HEK293 (cell line): ENCODE data around the gene PIP5K1C.

Source experiments
- HOXA7 ChIP-seq: sonication (generic); formaldehyde crosslinking; IDR thresholded peaks from 2 replicates; pipeline ENCODE4 v1.8.1; 2022; ENCODE audit warnings: missing genetic modification reagents, borderline replicate concordance
- HOXC10 ChIP-seq: sonication (generic); formaldehyde crosslinking; IDR thresholded peaks from 2 replicates; pipeline ENCODE4 v1.8.1; 2023; ENCODE audit warnings: mild to moderate bottlenecking, missing genetic modification reagents
- KLF16 ChIP-seq: fragments of 450-650 bp; formaldehyde crosslinking; IDR thresholded peaks from 2 replicates; pipeline ENCODE4 v1.5.1; 2017; ENCODE audit warnings: missing biosample characterization, missing genetic modification characterization
- YY1 ChIP-seq: fragments of 450-650 bp; formaldehyde crosslinking; IDR thresholded peaks from 2 replicates; pipeline ENCODE4 v1.5.1; 2018; ENCODE audit warnings: missing biosample characterization, missing genetic modification characterization
- YY2 ChIP-seq: fragments of 450-650 bp; formaldehyde crosslinking; IDR thresholded peaks from 2 replicates; pipeline ENCODE4 v1.5.1; 2016; ENCODE audit warnings: missing biosample characterization, missing genetic modification characterization
- ZBTB48 ChIP-seq: fragments of 450-650 bp; formaldehyde crosslinking; IDR thresholded peaks from 2 replicates; pipeline ENCODE4 v1.5.1; 2016; ENCODE audit warnings: missing biosample characterization, missing genetic modification characterization
- ZBTB8A ChIP-seq: fragments of 450-650 bp; formaldehyde crosslinking; IDR thresholded peaks from 2 replicates; pipeline ENCODE4 v1.5.1; 2016; ENCODE audit warnings: missing biosample characterization, missing genetic modification characterization
- ZFP41 ChIP-seq: fragments of 450-650 bp; formaldehyde crosslinking; IDR thresholded peaks from 2 replicates; pipeline ENCODE4 v1.5.1; 2016; ENCODE audit warnings: missing biosample characterization, missing genetic modification characterization, borderline replicate concordance
- ZFP69B ChIP-seq: fragments of 450-650 bp; formaldehyde crosslinking; IDR thresholded peaks from 2 replicates; pipeline ENCODE4 v1.5.1; 2016; ENCODE audit warnings: missing biosample characterization, missing genetic modification characterization
- ZNF169 ChIP-seq: fragments of 450-650 bp; formaldehyde crosslinking; IDR thresholded peaks from 2 replicates; pipeline ENCODE4 v1.5.1; 2016; ENCODE audit warnings: missing biosample characterization, missing genetic modification characterization
- ZNF175 ChIP-seq: fragments of 450-650 bp; formaldehyde crosslinking; IDR thresholded peaks from 2 replicates; pipeline ENCODE4 v1.5.1; 2016; ENCODE audit warnings: missing biosample characterization, missing genetic modification characterization
- ZNF202 ChIP-seq: fragments of 450-650 bp; formaldehyde crosslinking; IDR thresholded peaks from 2 replicates; pipeline ENCODE4 v1.5.1; 2016; ENCODE audit warnings: missing biosample characterization, missing genetic modification characterization, borderline replicate concordance
- ZNF274 ChIP-seq, 2 experiments: fragments of 200-500 bp in 1 of 2; fragments of 450-650 bp in 1 of 2; sonication (Bioruptor generic) in 1 of 2; formaldehyde crosslinking in 1 of 2; IDR thresholded peaks; 2 replicates each; pipeline versions ENCODE4 v1.5.1 to v1.6.1; 2014 to 2016; ENCODE audit warnings: borderline replicate concordance in 1 of 2, inconsistent platforms in 1 of 2, low read length in 1 of 2, missing biosample characterization in 1 of 2, missing genetic modification characterization in 1 of 2
- ZNF341 ChIP-seq: fragments of 450-650 bp; formaldehyde crosslinking; IDR thresholded peaks from 2 replicates; pipeline ENCODE4; 2016; ENCODE audit warnings: low read depth, missing biosample characterization, missing genetic modification characterization
- ZNF423 ChIP-seq: fragments of 450-650 bp; formaldehyde crosslinking; IDR thresholded peaks from 2 replicates; pipeline ENCODE4 v1.5.1; 2016; ENCODE audit warnings: missing biosample characterization, missing genetic modification characterization
- ZNF549 ChIP-seq: fragments of 450-650 bp; IDR thresholded peaks from 2 replicates; pipeline ENCODE4 v1.5.1; 2018; ENCODE audit warnings: missing biosample characterization, missing genetic modification characterization, mild to moderate bottlenecking, inconsistent platforms, moderate library complexity
- ZNF623 ChIP-seq: fragments of 450-650 bp; formaldehyde crosslinking; IDR thresholded peaks from 2 replicates; pipeline ENCODE4 v1.5.1; 2016; ENCODE audit warnings: missing biosample characterization, missing genetic modification characterization
- ZNF626 ChIP-seq: fragments of 450-650 bp; sonication (Bioruptor Pico); formaldehyde crosslinking; IDR thresholded peaks from 2 replicates; pipeline ENCODE4 v1.5.1; 2018; ENCODE audit warnings: missing biosample characterization, missing genetic modification characterization, inconsistent platforms
- ZNF629 ChIP-seq: fragments of 450-650 bp; formaldehyde crosslinking; IDR thresholded peaks from 2 replicates; pipeline ENCODE4 v1.5.1; 2017; ENCODE audit warnings: missing biosample characterization, missing genetic modification characterization
- ZNF701 ChIP-seq: fragments of 450-650 bp; formaldehyde crosslinking; IDR thresholded peaks from 2 replicates; pipeline ENCODE4 v1.5.1; 2016; ENCODE audit warnings: missing biosample characterization, missing genetic modification characterization
- TF ChIP-seq, protein P1 (sequence below): fragments of 450-650 bp; formaldehyde crosslinking; IDR thresholded peaks from 2 replicates; pipeline ENCODE4 v1.5.1; 2017; ENCODE audit warnings: missing biosample characterization, missing genetic modification characterization
- TF ChIP-seq, protein P2 (sequence below): fragments of 450-650 bp; formaldehyde crosslinking; IDR thresholded peaks from 2 replicates; pipeline ENCODE4 v1.5.1; 2016; ENCODE audit warnings: missing biosample characterization, missing genetic modification characterization
- TF ChIP-seq, protein P3 (sequence below): fragments of 450-650 bp; formaldehyde crosslinking; IDR thresholded peaks from 2 replicates; pipeline ENCODE4 v1.5.1; 2016; ENCODE audit warnings: missing biosample characterization, missing genetic modification characterization
- TF ChIP-seq, protein P4 (sequence below): fragments of 450-650 bp; formaldehyde crosslinking; IDR thresholded peaks from 2 replicates; pipeline ENCODE4 v1.5.1; 2017; ENCODE audit warnings: missing biosample characterization, mild to moderate bottlenecking, missing genetic modification characterization, moderate library complexity
- TF ChIP-seq, protein P5 (sequence below): fragments of 450-650 bp; formaldehyde crosslinking; IDR thresholded peaks from 2 replicates; pipeline ENCODE4 v1.5.1; 2017; ENCODE audit warnings: missing biosample characterization, missing genetic modification characterization
- TF ChIP-seq, protein P6 (sequence below): fragments of 450-650 bp; formaldehyde crosslinking; IDR thresholded peaks from 2 replicates; pipeline ENCODE4 v1.5.1; 2016; ENCODE audit warnings: missing biosample characterization, missing genetic modification characterization
- TF ChIP-seq, protein P7 (sequence below): fragments of 450-650 bp; formaldehyde crosslinking; IDR thresholded peaks from 2 replicates; pipeline ENCODE4 v1.5.1; 2016; ENCODE audit warnings: missing biosample characterization, missing genetic modification characterization

Gene PIP5K1C

DNA sequence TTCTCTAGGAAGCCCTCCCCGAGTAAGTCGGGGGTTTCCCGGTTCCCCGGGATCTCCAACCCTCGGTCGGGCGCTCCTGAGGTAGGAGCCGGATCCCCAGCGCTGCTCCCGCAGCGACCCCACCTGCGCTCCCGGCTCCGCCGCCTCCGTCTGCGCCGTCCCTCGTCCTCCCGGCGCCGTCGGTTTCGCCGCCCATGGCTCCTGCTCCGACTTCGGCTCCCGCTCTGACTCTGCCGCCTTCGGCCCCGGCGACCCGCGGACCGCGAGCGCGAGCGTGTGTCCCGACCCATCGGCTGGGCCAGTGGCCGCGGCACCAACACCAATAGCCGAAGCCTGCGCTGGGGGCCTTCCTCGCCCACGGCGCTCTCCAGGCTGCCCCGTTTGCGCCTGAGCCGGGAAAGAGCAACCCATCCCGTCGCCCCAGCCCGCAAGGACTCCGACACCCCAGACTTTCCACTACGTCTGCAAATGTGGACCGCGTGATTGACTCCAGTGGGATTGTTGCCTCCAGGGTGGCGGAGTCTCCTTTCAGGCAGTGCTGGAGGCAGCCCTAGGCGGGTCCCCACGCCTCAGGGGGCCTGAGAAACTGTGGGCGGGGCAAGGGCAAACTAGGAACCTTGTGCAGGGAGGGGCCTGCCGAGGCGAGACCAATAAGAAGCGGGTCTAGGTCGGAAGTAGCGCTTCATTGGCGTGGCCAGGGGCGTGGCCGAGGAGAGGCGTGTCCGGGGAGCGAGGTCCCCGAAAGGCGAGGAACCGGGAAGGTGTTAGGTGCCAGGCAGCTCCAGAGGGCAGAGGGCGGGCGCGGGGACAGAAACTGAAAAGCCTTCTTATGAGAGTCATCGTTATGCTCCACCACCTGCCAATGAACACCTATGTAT, 73.6 kb downstream of the PIP5K1C start, which contains the start of gene CACTIN (continued):
- TF ChIP-seq HOXC10 (CRISPR knock-in tag) (no peak), ZFP69B (tag by site-specific recombination) (peak; percentile 77), YY2 (peak; percentile 62), ZNF626 (tag by site-specific recombination) (no peak), ZBTB48 (tag by site-specific recombination) (no peak), ZNF423 (tag by site-specific recombination) (no peak), ZBTB8A (tag by site-specific recombination) (peak; percentile 80), ZNF202 (tag by site-specific recombination) (no peak), ZNF623 (tag by site-specific recombination) (no peak), ZNF549 (no peak), ZNF274 (IDR thresholded peaks at IDR 0.05; ENCODE audit: low read length) (no peak), ZNF274 (tag by site-specific recombination; IDR thresholded peaks at IDR 0.05; ENCODE audit: borderline replicate concordance) (no peak), YY1 (tag by site-specific recombination) (peak; percentile 60; the same call in 1 of the 2 replicates), HOXA7 (CRISPR knock-in tag) (no peak), ZNF169 (tag by site-specific recombination) (no peak), ZFP41 (tag by site-specific recombination) (no peak), ZNF629 (tag by site-specific recombination) (peak; percentile 77), ZNF175 (tag by site-specific recombination) (no peak), ZNF341 (peak; percentile 85), ZNF701 (tag by site-specific recombination) (no peak), KLF16 (tag by site-specific recombination) (peak; percentile 92)
- TF ChIP-seq, protein P1, sequence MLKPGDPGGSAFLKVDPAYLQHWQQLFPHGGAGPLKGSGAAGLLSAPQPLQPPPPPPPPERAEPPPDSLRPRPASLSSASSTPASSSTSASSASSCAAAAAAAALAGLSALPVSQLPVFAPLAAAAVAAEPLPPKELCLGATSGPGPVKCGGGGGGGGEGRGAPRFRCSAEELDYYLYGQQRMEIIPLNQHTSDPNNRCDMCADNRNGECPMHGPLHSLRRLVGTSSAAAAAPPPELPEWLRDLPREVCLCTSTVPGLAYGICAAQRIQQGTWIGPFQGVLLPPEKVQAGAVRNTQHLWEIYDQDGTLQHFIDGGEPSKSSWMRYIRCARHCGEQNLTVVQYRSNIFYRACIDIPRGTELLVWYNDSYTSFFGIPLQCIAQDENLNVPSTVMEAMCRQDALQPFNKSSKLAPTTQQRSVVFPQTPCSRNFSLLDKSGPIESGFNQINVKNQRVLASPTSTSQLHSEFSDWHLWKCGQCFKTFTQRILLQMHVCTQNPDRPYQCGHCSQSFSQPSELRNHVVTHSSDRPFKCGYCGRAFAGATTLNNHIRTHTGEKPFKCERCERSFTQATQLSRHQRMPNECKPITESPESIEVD (tag by site-specific recombination) = no peak
- TF ChIP-seq, protein P2, sequence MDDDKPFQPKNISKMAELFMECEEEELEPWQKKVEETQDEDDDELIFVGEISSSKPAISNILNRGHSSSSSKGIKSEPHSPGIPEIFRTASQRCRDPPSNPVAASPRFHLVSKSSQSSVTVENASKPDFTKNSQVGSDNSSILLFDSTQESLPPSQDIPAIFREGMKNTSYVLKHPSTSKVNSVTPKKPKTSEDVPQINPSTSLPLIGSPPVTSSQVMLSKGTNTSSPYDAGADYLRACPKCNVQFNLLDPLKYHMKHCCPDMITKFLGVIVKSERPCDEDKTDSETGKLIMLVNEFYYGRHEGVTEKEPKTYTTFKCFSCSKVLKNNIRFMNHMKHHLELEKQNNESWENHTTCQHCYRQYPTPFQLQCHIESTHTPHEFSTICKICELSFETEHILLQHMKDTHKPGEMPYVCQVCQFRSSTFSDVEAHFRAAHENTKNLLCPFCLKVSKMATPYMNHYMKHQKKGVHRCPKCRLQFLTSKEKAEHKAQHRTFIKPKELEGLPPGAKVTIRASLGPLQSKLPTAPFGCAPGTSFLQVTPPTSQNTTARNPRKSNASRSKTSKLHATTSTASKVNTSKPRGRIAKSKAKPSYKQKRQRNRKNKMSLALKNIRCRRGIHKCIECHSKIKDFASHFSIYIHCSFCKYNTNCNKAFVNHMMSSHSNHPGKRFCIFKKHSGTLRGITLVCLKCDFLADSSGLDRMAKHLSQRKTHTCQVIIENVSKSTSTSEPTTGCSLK (tag by site-specific recombination) = no peak
- TF ChIP-seq, protein P3, sequence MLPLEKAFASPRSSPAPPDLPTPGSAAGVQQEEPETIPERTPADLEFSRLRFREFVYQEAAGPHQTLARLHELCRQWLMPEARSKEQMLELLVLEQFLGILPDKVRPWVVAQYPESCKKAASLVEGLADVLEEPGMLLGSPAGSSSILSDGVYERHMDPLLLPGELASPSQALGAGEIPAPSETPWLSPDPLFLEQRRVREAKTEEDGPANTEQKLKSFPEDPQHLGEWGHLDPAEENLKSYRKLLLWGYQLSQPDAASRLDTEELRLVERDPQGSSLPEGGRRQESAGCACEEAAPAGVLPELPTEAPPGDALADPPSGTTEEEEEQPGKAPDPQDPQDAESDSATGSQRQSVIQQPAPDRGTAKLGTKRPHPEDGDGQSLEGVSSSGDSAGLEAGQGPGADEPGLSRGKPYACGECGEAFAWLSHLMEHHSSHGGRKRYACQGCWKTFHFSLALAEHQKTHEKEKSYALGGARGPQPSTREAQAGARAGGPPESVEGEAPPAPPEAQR (tag by site-specific recombination) = peak; percentile 75; the same call in 1 of the 2 replicates
- TF ChIP-seq, protein P4, sequence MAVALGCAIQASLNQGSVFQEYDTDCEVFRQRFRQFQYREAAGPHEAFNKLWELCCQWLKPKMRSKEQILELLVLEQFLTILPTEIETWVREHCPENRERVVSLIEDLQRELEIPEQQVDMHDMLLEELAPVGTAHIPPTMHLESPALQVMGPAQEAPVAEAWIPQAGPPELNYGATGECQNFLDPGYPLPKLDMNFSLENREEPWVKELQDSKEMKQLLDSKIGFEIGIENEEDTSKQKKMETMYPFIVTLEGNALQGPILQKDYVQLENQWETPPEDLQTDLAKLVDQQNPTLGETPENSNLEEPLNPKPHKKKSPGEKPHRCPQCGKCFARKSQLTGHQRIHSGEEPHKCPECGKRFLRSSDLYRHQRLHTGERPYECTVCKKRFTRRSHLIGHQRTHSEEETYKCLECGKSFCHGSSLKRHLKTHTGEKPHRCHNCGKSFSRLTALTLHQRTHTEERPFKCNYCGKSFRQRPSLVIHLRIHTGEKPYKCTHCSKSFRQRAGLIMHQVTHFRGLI (tag by site-specific recombination) = no peak
- TF ChIP-seq, protein P5, sequence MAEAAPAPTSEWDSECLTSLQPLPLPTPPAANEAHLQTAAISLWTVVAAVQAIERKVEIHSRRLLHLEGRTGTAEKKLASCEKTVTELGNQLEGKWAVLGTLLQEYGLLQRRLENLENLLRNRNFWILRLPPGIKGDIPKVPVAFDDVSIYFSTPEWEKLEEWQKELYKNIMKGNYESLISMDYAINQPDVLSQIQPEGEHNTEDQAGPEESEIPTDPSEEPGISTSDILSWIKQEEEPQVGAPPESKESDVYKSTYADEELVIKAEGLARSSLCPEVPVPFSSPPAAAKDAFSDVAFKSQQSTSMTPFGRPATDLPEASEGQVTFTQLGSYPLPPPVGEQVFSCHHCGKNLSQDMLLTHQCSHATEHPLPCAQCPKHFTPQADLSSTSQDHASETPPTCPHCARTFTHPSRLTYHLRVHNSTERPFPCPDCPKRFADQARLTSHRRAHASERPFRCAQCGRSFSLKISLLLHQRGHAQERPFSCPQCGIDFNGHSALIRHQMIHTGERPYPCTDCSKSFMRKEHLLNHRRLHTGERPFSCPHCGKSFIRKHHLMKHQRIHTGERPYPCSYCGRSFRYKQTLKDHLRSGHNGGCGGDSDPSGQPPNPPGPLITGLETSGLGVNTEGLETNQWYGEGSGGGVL (tag by site-specific recombination) = no peak
- TF ChIP-seq, protein P6, sequence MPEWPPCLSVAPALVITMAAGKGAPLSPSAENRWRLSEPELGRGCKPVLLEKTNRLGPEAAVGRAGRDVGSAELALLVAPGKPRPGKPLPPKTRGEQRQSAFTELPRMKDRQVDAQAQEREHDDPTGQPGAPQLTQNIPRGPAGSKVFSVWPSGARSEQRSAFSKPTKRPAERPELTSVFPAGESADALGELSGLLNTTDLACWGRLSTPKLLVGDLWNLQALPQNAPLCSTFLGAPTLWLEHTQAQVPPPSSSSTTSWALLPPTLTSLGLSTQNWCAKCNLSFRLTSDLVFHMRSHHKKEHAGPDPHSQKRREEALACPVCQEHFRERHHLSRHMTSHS (tag by site-specific recombination) = no peak
- TF ChIP-seq, protein P7, sequence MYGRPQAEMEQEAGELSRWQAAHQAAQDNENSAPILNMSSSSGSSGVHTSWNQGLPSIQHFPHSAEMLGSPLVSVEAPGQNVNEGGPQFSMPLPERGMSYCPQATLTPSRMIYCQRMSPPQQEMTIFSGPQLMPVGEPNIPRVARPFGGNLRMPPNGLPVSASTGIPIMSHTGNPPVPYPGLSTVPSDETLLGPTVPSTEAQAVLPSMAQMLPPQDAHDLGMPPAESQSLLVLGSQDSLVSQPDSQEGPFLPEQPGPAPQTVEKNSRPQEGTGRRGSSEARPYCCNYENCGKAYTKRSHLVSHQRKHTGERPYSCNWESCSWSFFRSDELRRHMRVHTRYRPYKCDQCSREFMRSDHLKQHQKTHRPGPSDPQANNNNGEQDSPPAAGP (tag by site-specific recombination) = peak; percentile 83
